ENCODE results near the gene ATXN2. TPM values are rescaled to one million over a fixed set of nuclear protein-coding genes. Genes with fewer than 3 reads are reported as not detected.

The ATXN2 gene
- total RNA-seq, 8 experiments from 2014 or later, result 21.3 to 103 (median 36.7) TPM

DNA sequence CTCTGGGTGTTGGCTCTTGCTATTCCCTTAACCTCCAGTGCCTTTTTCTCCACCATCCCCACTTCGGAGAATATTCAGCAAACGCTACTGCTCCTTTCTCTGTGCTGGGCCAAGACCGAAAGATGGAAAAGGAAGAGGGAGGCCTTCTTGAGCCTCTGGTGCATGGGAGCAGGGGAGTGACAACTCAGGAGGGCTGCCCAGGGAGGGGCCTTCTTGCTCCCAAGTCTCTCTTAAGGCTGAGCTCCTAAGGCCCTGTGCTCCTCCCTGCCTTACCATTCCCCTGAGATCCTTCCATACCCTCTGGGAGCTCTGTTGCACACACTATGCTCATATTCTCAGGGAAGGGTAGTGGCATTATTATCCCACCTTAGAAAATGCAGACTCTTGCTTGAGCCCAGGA is 158.5 kb downstream of the ATXN2 start:
- no peak for ATAC-seq (replicated peaks in 6 of 8)
- peaks cover 9 to 19% of the 10 kb centered on the region in 2 donors for H3K4me1 ChIP-seq (replicated peaks in 1 of 2)

DNA sequence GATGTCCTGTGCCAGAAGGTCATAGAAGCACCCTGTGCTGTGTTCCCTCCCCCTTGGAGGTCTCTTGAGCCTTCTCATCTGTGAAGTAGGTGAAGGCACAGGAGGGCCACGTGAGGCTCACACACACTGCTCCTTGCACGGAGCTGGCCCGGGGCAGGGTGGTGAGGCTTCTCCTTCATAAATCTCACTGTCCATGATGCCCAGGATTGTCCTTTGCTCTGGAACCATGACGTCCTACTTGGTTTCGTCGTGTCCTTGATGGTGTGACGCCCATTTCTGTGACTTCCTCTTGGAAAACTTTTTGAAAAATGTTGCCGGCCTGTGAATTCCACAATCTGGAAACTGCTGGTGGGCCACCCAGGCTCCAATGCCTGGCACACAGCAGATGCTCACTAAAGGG is 159.0 kb downstream of the ATXN2 start:
- Histone ChIP-seq H3K4me1 (replicated peaks in 1 of 2) (peaks cover 6 to 16% of the 10 kb centered on the region in 2 donors), H3K4me3 (no peak overlapping the region), H3K27ac (no peak overlapping the region)
- in situ Hi-C loops (cut with MboI; ENCODE audit: low pct_unique_long_range_greater_than_20kb in 2 of 9, low sequenced_read_pairs in 9 of 9, unreplicated experiment in 9 of 9), result loop anchor here in 1 of 9 experiments (10.0 kb wide), 1 partner anchor 105 kb away; no protein-coding TSS in a partner anchor
- ATAC-seq (replicated peaks in 6 of 8), result no peak
- WGBS, 10 experiments, result 40 to 100% (median 92%) methylated on average over 1 to 5 of the region's 8 CpGs; no CpG with 5 or more reads in 3 of the 10 experiments

More for the DNA sequence above, 158.5 kb downstream of the ATXN2 start:
- Histone ChIP-seq H3K4me3 (no peak overlapping the region), H3K27ac (no peak overlapping the region)
- 81 to 100% (median 90%) methylated on average over 1 to 3 of the region's 3 CpGs; no CpG with 5 or more reads in 7 of the 10 experiments for WGBS, 10 experiments
- in situ Hi-C loops (cut with MboI; ENCODE audit: low pct_unique_long_range_greater_than_20kb in 2 of 9, low sequenced_read_pairs in 9 of 9, unreplicated experiment in 9 of 9), result loop anchor here in 1 of 9 experiments (10.0 kb wide), 1 partner anchor 106 kb away; no protein-coding TSS in a partner anchor

DNA sequence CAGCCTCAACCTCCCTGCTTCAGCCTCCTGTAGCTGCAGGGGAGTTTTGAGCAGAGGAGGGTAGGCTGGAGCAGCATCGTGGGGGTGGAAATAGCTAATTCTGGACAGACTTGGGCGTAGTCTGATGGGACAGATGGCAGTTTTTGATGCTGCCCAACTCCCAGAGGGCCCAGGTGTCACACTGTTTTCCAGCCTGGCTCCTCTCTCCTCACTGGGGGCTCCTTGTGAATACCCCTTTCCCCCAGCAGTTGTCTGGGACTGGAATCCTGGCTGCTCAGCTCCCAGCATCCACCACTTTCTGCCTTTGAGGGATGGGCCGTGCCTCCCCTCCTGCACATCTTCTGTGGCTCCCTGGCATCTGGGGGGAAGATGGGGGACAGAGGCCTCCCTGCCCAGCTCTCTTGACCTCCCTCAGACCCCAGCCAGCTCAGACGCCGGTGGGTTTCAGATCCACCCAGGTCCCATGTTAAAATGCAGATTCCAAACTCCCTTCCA is 159.4 kb downstream of the ATXN2 start:
- in situ Hi-C loops (cut with MboI; ENCODE audit: low pct_unique_long_range_greater_than_20kb in 2 of 9, low sequenced_read_pairs in 9 of 9, unreplicated experiment in 9 of 9), result loop anchor here in 1 of 9 experiments (10.0 kb wide), 1 partner anchor 105 kb away; no protein-coding TSS in a partner anchor
- H3K4me3 ChIP-seq, result no peak overlapping the region
- peaks cover 9 to 16% of the 10 kb centered on the region in 2 donors for H3K4me1 ChIP-seq (replicated peaks in 1 of 2)
- WGBS, 10 experiments, result 89 to 100% (median 100%) methylated on average over 1 to 3 of the region's 5 CpGs; no CpG with 5 or more reads in 7 of the 10 experiments
- no peak for ATAC-seq (replicated peaks in 6 of 8)
- H3K27ac ChIP-seq, result no peak overlapping the region

DNA sequence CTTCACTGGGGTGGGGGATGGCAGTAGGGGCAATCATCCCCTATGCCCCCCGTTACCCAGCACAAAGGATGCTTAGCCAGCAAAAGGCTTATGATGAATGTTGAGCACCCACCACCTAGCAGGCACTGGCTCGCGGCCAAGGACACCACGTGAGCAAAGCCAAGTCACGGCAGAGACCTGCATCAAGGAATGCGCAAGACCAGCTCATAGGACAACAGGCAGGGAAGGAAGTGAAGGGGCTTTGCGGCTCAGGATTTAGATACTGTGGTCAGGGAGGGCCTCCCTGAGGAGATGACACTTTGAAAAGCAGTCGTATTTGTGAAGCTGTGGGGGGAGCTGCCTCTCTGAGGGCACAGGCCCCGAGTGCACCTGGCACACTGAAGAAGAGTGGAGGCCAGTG is 160.6 kb downstream of the ATXN2 start:
- ATAC-seq (replicated peaks in 6 of 8), result peak in 6 of 8 experiments; percentile 12 to 69 (median 38)
- Histone ChIP-seq H3K27ac (no peak overlapping the region), H3K4me3 (no peak overlapping the region), H3K4me1 (replicated peaks in 1 of 2) (peaks cover 18% of the 10 kb centered on the region in 2 donors)
- in situ Hi-C loops (cut with MboI; ENCODE audit: low pct_unique_long_range_greater_than_20kb in 2 of 9, low sequenced_read_pairs in 9 of 9, unreplicated experiment in 9 of 9), result no loop called here
- 20 to 100% (median 56%) methylated on average over 1 to 7 of the region's 9 CpGs; no CpG with 5 or more reads in 4 of the 10 experiments for WGBS, 10 experiments

DNA sequence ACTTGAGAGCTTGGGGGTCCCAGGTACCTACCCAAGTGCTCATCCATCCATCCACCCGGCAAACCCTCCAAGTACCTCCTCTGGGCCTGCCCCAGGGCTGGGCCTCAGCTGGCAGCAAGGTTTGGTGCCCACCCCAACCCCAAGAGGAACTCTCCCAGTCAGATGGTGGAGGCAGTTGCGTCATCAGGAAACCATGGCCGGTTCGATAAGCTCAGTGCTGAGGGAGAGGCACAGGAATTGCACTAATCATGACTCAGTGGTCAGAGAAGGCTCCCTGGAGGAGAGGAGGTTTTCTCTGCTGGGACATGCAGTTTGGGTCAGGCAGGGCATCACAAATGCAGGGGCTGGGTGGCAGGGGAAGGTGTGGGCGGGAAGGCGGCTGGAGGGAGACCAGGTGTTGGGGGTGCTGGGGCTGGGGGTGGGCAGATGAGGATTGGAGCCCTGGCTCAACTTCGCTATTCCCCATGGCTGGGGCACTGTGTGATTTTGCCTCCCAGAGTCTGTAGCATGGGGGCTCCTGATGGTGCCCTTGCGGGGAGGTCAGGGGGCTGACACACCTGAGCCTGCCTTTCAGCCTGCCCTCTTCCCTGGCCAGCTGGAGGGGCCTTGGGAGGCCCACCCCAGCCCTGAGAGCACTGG is 161.2 kb downstream of the ATXN2 start:
- in situ Hi-C loops (cut with MboI; ENCODE audit: low pct_unique_long_range_greater_than_20kb in 2 of 9, low sequenced_read_pairs in 9 of 9, unreplicated experiment in 9 of 9), result no loop called here
- peak in 5 of 8 experiments; percentile 1 to 29 (median 13) for ATAC-seq (replicated peaks in 6 of 8)
- WGBS, 10 experiments, result 77 to 100% methylated on average over 1 to 3 of the region's 8 CpGs; no CpG with 5 or more reads in 8 of the 10 experiments
- Histone ChIP-seq H3K27ac (peak overlapping the region in 1 of 2 donors; percentile 23), H3K4me3 (no peak overlapping the region), H3K4me1 (replicated peaks in 1 of 2) (peaks cover 18% of the 10 kb centered on the region in 2 donors)

DNA sequence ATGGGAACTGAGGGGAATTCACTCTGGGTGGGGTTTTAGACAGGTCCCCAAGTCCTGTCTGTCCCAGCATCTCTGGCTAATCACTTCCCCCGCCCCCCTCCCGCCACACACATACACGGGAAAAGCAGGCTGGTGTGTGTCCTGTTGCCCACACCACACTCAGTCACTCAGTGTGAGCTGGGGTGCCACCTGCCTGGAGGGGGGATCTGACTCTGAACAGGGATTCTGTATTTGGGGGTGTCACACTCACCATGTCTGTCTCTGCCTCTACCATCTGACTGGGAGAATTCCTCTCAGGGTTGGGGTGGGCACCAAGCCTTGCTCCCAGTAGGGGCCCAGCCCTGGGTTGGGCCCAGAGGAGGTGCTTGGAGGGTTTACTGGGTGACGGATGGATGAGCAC is 162.3 kb downstream of the ATXN2 start:
- WGBS, 10 experiments, result 100% methylated on average over 1 of the region's 4 CpGs; no CpG with 5 or more reads in 9 of the 10 experiments
- H3K27ac ChIP-seq, result no peak overlapping the region

DNA sequence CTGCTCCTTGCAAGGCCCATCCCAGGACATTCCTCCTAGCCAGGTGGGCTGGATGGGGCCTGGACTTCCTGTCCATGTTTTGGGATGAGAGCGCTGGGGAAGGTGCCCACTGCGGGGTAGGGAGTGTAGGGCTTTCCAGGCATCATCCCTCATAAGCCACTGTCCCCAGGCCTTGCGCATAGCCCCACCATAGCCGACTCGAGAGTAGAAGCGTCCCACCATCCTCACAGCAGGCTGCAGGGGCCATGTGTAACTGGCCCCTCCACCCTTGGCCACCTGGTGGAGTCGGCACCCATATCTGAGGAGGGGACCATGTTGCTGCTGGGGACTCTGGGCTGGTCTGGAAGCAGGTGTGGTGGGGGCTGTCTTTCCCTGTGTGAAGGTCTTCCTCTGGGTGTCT is 162.8 kb downstream of the ATXN2 start:
- 71 to 100% (median 83%) methylated on average over 1 to 7 of the region's 7 CpGs; no CpG with 5 or more reads in 5 of the 10 experiments for WGBS, 10 experiments
- Histone ChIP-seq H3K4me1 (replicated peaks in 1 of 2) (peaks cover 18% of the 10 kb centered on the region in 2 donors), H3K4me3 (no peak overlapping the region), H3K27ac (no peak overlapping the region)
- no peak for ATAC-seq (replicated peaks in 6 of 8)
- in situ Hi-C loops (cut with MboI; ENCODE audit: low pct_unique_long_range_greater_than_20kb in 2 of 9, low sequenced_read_pairs in 9 of 9, unreplicated experiment in 9 of 9), result no loop called here

More for the DNA sequence above, 162.3 kb downstream of the ATXN2 start:
- no peak overlapping the region for H3K4me3 ChIP-seq
- no peak for ATAC-seq (replicated peaks in 6 of 8)
- H3K4me1 ChIP-seq (replicated peaks in 1 of 2), result peaks cover 18% of the 10 kb centered on the region in 2 donors
- in situ Hi-C loops (cut with MboI; ENCODE audit: low pct_unique_long_range_greater_than_20kb in 2 of 9, low sequenced_read_pairs in 9 of 9, unreplicated experiment in 9 of 9), result no loop called here

DNA sequence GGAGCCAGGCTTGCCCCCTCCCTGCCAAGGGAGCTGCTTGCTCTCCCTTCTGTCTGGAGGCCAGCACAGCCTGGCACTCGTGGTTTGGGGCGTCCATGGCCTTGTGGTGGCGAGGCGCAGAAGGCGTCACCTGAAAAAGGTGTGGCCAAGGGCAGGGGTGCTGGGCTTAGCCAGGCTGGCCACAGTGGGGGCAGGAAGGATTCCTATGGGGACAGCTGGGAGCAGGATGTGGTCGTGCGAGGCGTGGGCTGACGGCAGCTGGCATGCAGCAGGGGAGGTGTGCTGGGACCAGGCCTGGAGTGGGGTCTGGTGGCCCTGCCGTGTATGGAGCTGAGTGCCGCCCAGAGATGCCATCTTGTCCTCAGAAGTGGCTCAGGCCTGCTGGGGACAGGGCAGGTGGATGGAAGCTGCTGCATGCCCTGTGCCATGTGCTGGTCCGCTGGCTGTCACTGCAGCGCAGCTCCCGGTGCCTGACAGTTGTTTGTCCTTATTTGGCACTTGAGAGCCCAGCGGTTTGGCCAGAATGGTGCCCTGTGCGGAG is 163.4 kb downstream of the ATXN2 start:
- peaks cover 18% of the 10 kb centered on the region in 2 donors for H3K4me1 ChIP-seq (replicated peaks in 1 of 2)
- in situ Hi-C loops (cut with MboI; ENCODE audit: low pct_unique_long_range_greater_than_20kb in 2 of 9, low sequenced_read_pairs in 9 of 9, unreplicated experiment in 9 of 9), result no loop called here
- H3K4me3 ChIP-seq, result no peak overlapping the region
- no peak for ATAC-seq (replicated peaks in 6 of 8)
- WGBS, 10 experiments, result 47 to 100% (median 90%) methylated on average over 1 to 4 of the region's 16 CpGs; no CpG with 5 or more reads in 5 of the 10 experiments
- H3K27ac ChIP-seq, result no peak overlapping the region

DNA sequence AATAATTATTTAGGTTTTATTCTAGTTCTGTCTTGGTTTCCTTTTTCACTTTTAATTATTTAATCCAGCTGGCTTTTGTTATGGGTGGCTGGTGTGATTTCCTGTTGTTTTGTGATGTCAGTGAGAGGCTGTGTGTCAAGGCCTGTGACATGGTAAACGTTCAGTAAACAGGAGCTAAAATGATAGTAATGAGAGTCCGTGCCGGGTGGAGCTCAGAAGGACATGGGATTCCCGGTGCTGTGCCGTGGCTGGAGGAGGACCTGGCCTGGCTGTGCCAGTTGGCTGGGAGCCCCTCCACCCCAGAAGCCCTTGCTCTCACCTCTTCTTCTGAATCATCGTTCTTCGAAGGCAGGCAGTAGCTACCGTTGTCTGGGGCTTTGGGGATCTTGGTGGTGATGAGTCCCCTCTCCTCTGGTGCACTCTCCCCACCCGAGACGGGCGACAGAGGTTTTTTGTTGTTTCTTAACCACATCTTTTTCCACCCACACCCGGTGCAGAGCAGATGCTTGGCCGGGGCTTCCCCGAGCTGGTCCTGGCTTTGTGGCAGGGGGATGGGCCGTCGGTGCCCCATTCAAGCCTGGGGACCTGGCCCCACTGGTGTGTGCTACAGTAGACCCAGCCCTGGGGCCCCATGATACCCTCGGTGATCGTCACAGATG is 164.3 kb downstream of the ATXN2 start:
- Histone ChIP-seq H3K4me3 (no peak overlapping the region), H3K27ac (peak overlapping the region; percentile 27 to 32), H3K4me1 (replicated peaks in 1 of 2) (peaks cover 18 to 25% of the 10 kb centered on the region in 2 donors)
- WGBS, 10 experiments, result 10 to 42% (median 23%) methylated on average over 6 to 12 of the region's 18 CpGs; no CpG with 5 or more reads in 5 of the 10 experiments
- in situ Hi-C loops (cut with MboI; ENCODE audit: low pct_unique_long_range_greater_than_20kb in 2 of 9, low sequenced_read_pairs in 9 of 9, unreplicated experiment in 9 of 9), result no loop called here
- peak; percentile 3 to 68 (median 59) for ATAC-seq (replicated peaks in 6 of 8)

DNA sequence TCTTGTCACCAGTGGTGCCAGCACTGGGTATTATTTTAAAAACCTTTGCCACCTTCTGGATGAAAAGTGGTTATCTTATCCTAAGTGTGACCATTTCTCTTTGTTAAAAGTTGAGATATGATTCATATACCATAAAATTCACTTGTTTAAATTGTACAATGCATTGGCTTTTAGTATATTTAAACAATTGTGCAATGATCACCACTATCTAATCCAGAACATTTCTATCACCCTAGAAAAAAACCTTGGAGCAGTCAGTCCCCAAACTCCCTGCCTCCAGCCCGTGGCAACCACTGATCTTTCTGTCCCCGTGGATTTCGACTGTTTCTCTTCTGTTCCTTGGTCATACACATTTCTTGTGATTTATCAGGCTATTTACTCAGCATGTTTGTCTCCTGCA is 165.1 kb downstream of the ATXN2 start:
- 6 to 66% (median 59%) methylated on average over 2 to 3 of the region's 3 CpGs; no CpG with 5 or more reads in 4 of the 10 experiments for WGBS, 10 experiments
- ATAC-seq (replicated peaks in 6 of 8), result peak in 1 of 8 experiments; percentile 33
- H3K4me3 ChIP-seq, result no peak overlapping the region
- H3K27ac ChIP-seq, result no peak overlapping the region
- in situ Hi-C loops (cut with MboI; ENCODE audit: low pct_unique_long_range_greater_than_20kb in 2 of 9, low sequenced_read_pairs in 9 of 9, unreplicated experiment in 9 of 9), result no loop called here
- H3K4me1 ChIP-seq (replicated peaks in 1 of 2), result peaks cover 18 to 25% of the 10 kb centered on the region in 2 donors

DNA sequence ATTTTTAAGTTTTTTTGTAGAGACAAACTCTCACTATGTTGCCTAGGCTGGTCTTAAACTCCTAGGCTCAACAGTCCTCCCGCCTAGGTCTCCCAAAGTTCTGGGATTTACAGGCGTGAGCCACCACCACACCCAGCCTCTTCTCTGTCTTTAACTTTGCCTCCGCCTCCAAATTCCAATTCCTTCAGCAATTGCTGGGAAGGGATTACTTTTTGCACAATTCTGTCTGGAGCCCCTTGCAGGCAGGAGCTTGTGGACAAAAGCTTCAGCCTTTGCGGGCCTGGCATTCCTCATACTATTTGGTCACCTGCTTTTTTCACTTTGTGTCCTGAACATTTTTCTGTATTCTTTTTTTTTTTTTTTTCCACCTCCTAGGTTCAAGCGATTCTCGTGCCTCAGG is 167.3 kb downstream of the ATXN2 start:
- peak in 2 of 8 experiments; percentile 4 to 43 for ATAC-seq (replicated peaks in 6 of 8)
- WGBS, 10 experiments, result 77 to 100% (median 96%) methylated on average over 2 to 6 of the region's 6 CpGs
- in situ Hi-C loops (cut with MboI; ENCODE audit: low pct_unique_long_range_greater_than_20kb in 2 of 9, low sequenced_read_pairs in 9 of 9, unreplicated experiment in 9 of 9), result no loop called here
- H3K27ac ChIP-seq, result no peak overlapping the region
- H3K4me1 ChIP-seq (replicated peaks in 1 of 2), result peaks cover 15 to 18% of the 10 kb centered on the region in 2 donors
- no peak overlapping the region for H3K4me3 ChIP-seq

DNA sequence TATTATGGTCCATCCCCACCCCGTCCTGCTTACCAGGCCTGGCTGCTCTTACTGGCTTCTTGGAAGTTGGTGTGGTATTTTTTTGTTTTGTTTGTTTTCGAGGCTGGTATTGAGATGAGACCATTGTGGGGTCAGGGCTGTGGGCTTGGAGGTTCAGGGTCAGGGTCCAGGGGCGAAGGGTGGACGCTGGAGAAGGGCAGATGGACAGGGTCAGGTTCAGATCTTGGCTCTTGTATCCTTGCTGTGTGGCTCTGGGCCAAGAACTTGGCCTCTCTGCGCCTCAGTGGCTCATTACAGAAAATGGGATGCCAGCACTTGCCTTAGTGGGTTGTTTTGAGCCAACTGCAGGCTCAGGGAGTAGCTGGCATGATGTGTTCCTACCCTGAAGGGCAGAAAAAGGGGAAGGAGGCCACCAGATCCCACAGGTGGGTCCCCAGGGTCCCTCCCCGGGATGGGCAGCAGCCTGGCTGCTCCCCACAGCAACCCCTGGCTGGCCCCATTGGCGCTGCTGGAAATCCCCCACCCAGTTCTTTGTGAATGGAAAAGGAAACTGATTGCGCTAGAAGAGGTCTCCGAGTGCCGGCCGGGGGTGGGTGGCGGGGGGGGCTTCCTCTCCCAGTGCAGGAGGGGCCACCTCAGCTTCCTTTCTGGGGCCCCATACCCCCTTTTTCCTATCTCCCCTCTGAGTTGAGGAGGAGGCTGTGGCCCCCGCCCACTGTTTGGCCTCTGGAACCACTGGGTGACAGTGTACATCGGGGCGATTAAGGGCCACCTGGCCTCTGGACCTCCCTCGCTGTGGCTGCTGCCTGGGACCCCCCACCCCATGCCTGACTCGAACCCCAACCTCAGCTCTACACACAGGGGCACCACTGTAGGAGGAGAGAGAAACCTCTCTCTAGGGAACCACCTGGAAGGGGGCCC is 168.4 kb downstream of the ATXN2 start:
- in situ Hi-C loops (cut with MboI; ENCODE audit: low pct_unique_long_range_greater_than_20kb in 2 of 9, low sequenced_read_pairs in 9 of 9, unreplicated experiment in 9 of 9), result no loop called here
- 62 to 100% (median 83%) methylated on average over 1 to 2 of the region's 17 CpGs; no CpG with 5 or more reads in 5 of the 10 experiments for WGBS, 10 experiments
- H3K27ac ChIP-seq, result no peak overlapping the region
- H3K4me1 ChIP-seq (replicated peaks in 1 of 2), result peaks cover 15 to 18% of the 10 kb centered on the region in 2 donors
- no peak for ATAC-seq (replicated peaks in 6 of 8)
- H3K4me3 ChIP-seq, result no peak overlapping the region

All from motor neuron (in vitro differentiated cells).